Heart left ventricle (tissue), 16 donors: ENCODE data around the gene DENND6B. TPM values are rescaled to one million over a fixed set of nuclear protein-coding genes. Genes with fewer than 3 reads are reported as not detected.
A peak's percentile ranks its signal among the peaks of the same experiment; 100 is the strongest.

ENCODE experiments used
- ATAC-seq, 4 donors: fragments of 200-7000 bp; cut with Tn5 transposase; one replicate each; pipeline ENCODE4 v1.9.1; 2020 to 2022; ENCODE audit warnings: moderate library complexity in 4 of 4, mild to moderate bottlenecking in 3 of 4, moderate number of reproducible peaks in 1 of 4
- DNase-seq, 5 donors: peaks; one replicate each; pipeline ENCODE4 v3.0.0-alpha.2; 2020
- H3K27ac ChIP-seq, 12 donors: fragments of 200-600 bp; sonication (generic) in 4 of 12; one replicate each; pipeline versions ENCODE4 v1.5.0 to v1.8.0; 2016 to 2022; ENCODE audit warnings: mild to moderate bottlenecking in 2 of 12
- H3K27me3 ChIP-seq, 9 donors: fragments of 200-600 bp; sonication (generic) in 2 of 9; one replicate each; pipeline versions ENCODE4 v1.5.1 to v1.8.0; 2016 to 2022; ENCODE audit warnings: mild to moderate bottlenecking in 3 of 9
- H3K36me3 ChIP-seq, 9 donors: fragments of 200-600 bp; sonication (generic) in 2 of 9; one replicate each; pipeline versions ENCODE4 v1.5.0 to v1.8.0; 2018 to 2022; ENCODE audit warnings: mild to moderate bottlenecking in 2 of 9
- H3K4me1 ChIP-seq, 12 donors: fragments of 200-600 bp; sonication (generic) in 4 of 12; one replicate each; pipeline versions ENCODE4 v1.5.0 to v1.8.0; 2016 to 2022; ENCODE audit warnings: mild to moderate bottlenecking in 3 of 12
- H3K4me3 ChIP-seq, 12 donors: fragments of 200-600 bp; sonication (generic) in 4 of 12; one replicate each; pipeline versions ENCODE4 v1.5.0 to v1.8.0; 2017 to 2022; ENCODE audit warnings: mild to moderate bottlenecking in 9 of 12, moderate library complexity in 4 of 12
- H3K9me3 ChIP-seq, 12 donors: fragments of 200-600 bp; sonication (generic) in 4 of 12; one replicate each; pipeline versions ENCODE4 v1.5.0 to v1.8.0; 2016 to 2022; ENCODE audit warnings: mild to moderate bottlenecking in 1 of 12
- POLR2A ChIP-seq, 2 donors: fragments of 450-650 bp; IDR thresholded peaks; one replicate each; pipeline ENCODE4 v1.6.1; 2017; ENCODE audit warnings: antibody characterized with exemption in 2 of 2, mild to moderate bottlenecking in 2 of 2, moderate library complexity in 2 of 2
- WGBS, 4 donors: extraction: QIAGEN DNeasy Blood & Tissue Kit in 2 of 4; methylation state at CpG; one replicate each; pipeline versions ENCODE4 v1.1.5 to v1.1.7; 2013 to 2018; 5-methylcytosine and 5-hydroxymethylcytosine counted together
- intact Hi-C, 10 donors: fragments of 100-400 bp; cut with DNase I; formaldehyde crosslinking; loops; one replicate each; pipeline versions ENCODE4 v1.11.1 to v1.14.2; 2022
- long read RNA-seq, 3 donors: library from polyadenylated mRNA; unstranded; transcript quantifications; one replicate each; pipeline ENCODE4 v2.0.0, GENCODE V29; 2020 to 2021
- polyA plus RNA-seq, 2 donors: library from polyadenylated mRNA; stranded (reverse); fragments of 200-250 nt; gene quantifications; one replicate each; pipeline ENCODE4 v1.2.3, GENCODE V29; 2013
- total RNA-seq, 9 donors: library from RNA; depleted of rRNA in 2 of 9; stranded (reverse); fragments of >200 nt in 2 of 9; fragmentation: NEBNext Ultra II Directional in 3 of 9; extraction: Animal tissue kit (Norgen Biotek cat#: 25700) in 3 of 9; gene quantifications; one replicate each; pipeline versions ENCODE4 v1.1.0 to v1.2.4, GENCODE V29; 2016 to 2023
- TF ChIP-seq, protein P1 (sequence below), 12 donors: fragments of 200-600 bp; sonication (generic) in 4 of 12; IDR thresholded peaks; one replicate each; pipeline versions ENCODE4 v1.5.0 to v1.8.0; 2018 to 2022; ENCODE audit warnings: antibody characterized with exemption in 12 of 12, mild to moderate bottlenecking in 5 of 12
- donor health status: ischemic (EF 13 %, LVEDD 7.1; RV severe dilation, severe dysfunction).
- donor health status: healthy with polysubstance abuse.
- donor health status: DM: no; HTN: yes; CAD: no.
- donor health status: DM: no; HTN: no; CAD: no.
- donor health status: ischemic (EF 25% LVEDD 6.9; RV normal size, moderate dysfunction).
- donor health status: ischemic (EF 25% LVEDD 5.7; RV mildly dilated, moderate dysfunction).
- donor health status: healthy.
- donor health status: DM: yes; HTN: yes; CAD: no.
- donor health status: ischemic (EF 35%, LVEDD 5.7; RV mildly dilated, moderate dysfunction).
- donor health status: nonischemic (EF 11% LVEDD 7.7; RV severe dilation, severe dysfunction).
- donor health status: DM: yes; HTN: yes; CAD: no.
- donor health status: PGD.
- donor health status: ischemic (EF 29% LVEDD 5.4; RV normal size, mild dysfunction).
- donor health status: nonischemic (EF 23%, LVEDD 6.1; RV moderate dilation, normal function).

DENND6B gene
- total RNA-seq (1 to 10 TPM; 1.0 to 3.2 (median 2.0) TPM), polyA plus RNA-seq (1 to 10 TPM; 1.0 to 1.3 TPM)
- long read RNA-seq, donor 1, full-length matches to known transcripts, result 1 of 3 reads
- long read RNA-seq, donor 1, partial matches to known transcripts, result 0 of 3 reads
- long read RNA-seq, donor 1, other reads (novel, unspliced or antisense), result 2 of 3 reads
- long read RNA-seq, donor 2, partial matches to known transcripts, result 4 of 7 reads
- long read RNA-seq, donor 2, other reads (novel, unspliced or antisense), result 3 of 7 reads
- long read RNA-seq, donor 3, result 0 reads

GRCh38 chr22:50326956-50327710, at the start of gene DENND6B:
Gene DENND6B (minus strand): TSS chr22:50327012. CDS start chr22:50326988, 24 bp downstream.
- Histone ChIP-seq H3K27ac (peak within 1 kb of the TSS; percentile 87 to 98 (median 95)), H3K4me3 (peak within 1 kb of the TSS; percentile 45 to 95 (median 80)), H3K36me3 (no peaks in the 10 kb centered on the region), H3K9me3 (no peaks in the 10 kb centered on the region), H3K27me3 (no peaks in the 10 kb centered on the region), H3K4me1 (peaks cover 0 to 18% (median 11%) of the 10 kb centered on the region in 12 donors)
- WGBS, 4 donors, result 2 to 12% (median 4%) methylated on average over 39 to 105 of the region's 105 CpGs
- ATAC-seq (peak; percentile 86 to 98 (median 94)), DNase-seq (peak; percentile 77 to 92 (median 88))
- intact Hi-C loops, result loop anchor here in 9 of 10 donors (1.0 to 5.0 kb wide), 9 partner anchors 16 to 76 kb away; partner anchors contain the start of genes HDAC10 (in 1 of the 9), MAPK11 (in 1 of the 9) and PPP6R2 (in 1 of the 9)
- peak in 1 of 2 donors; percentile 56 for TF ChIP-seq POLR2A (IDR thresholded peaks at IDR 0.05)
- TF ChIP-seq, protein P1, sequence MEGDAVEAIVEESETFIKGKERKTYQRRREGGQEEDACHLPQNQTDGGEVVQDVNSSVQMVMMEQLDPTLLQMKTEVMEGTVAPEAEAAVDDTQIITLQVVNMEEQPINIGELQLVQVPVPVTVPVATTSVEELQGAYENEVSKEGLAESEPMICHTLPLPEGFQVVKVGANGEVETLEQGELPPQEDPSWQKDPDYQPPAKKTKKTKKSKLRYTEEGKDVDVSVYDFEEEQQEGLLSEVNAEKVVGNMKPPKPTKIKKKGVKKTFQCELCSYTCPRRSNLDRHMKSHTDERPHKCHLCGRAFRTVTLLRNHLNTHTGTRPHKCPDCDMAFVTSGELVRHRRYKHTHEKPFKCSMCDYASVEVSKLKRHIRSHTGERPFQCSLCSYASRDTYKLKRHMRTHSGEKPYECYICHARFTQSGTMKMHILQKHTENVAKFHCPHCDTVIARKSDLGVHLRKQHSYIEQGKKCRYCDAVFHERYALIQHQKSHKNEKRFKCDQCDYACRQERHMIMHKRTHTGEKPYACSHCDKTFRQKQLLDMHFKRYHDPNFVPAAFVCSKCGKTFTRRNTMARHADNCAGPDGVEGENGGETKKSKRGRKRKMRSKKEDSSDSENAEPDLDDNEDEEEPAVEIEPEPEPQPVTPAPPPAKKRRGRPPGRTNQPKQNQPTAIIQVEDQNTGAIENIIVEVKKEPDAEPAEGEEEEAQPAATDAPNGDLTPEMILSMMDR (IDR thresholded peaks at IDR 0.05), result peak; percentile 23 to 83 (median 57)

DNA sequence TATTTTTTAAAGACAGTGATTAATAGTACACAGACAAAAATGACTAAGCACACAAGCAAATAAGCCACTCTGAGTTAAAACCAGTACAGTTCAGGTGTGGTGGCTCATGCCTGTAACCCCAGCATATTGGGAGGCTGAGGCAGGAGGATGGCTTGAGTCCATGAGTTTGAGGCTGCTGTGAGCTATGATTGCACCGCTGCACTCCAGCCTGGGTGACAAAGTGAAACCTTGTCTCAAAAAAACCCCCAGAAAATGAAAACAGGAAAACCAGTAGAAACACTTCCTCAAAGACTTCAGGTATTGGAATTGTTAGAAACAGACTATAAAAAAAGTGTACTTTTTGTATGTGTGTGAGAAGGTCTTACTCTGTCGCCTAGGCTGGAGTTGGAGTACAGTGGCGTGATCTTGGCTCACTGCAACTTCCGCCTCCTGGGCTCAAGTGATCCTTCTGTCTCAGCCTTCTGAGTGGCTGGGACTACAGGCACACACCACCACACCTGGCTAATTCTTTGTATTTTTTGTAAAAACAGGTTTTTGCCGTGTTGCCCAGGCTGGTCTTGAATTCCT, 49.4 kb upstream of the DENND6B start:
- WGBS, 4 donors, result 89 to 94% (median 91%) methylated on average over 5 of the region's 5 CpGs
- Histone ChIP-seq H3K4me1 (peaks cover 0 to 5% (median 0%) of the 10 kb centered on the region in 12 donors), H3K9me3 (no peaks in the 10 kb centered on the region), H3K27ac (no peak overlapping the region), H3K4me3 (no peak overlapping the region), H3K27me3 (no peaks in the 10 kb centered on the region), H3K36me3 (peaks cover 0 to 78% (median 57%) of the 10 kb centered on the region in 9 donors)
- TF ChIP-seq POLR2A (IDR thresholded peaks at IDR 0.05), result no peak
- TF ChIP-seq, protein P1 (IDR thresholded peaks at IDR 0.05), result no peak
- intact Hi-C loops, result no loop called here
- DNase-seq (peak in 1 of 5 donors; percentile 10), ATAC-seq (no peak)

GRCh38 chr22:50371101-50371648, 44.4 kb upstream of the DENND6B start:
- no peak for ATAC-seq
- WGBS, 4 donors, result 93 to 98% (median 97%) methylated on average over 2 of the region's 2 CpGs
- Histone ChIP-seq H3K9me3 (no peaks in the 10 kb centered on the region), H3K27ac (no peak overlapping the region), H3K4me1 (peaks cover 0 to 11% (median 2%) of the 10 kb centered on the region in 12 donors), H3K27me3 (no peaks in the 10 kb centered on the region), H3K36me3 (peaks cover 0 to 67% (median 45%) of the 10 kb centered on the region in 9 donors), H3K4me3 (no peak overlapping the region)
- DNase-seq, result no peak
- intact Hi-C loops, result no loop called here
- TF ChIP-seq POLR2A (IDR thresholded peaks at IDR 0.05), result no peak
- TF ChIP-seq, protein P1 (IDR thresholded peaks at IDR 0.05), result no peak
